NCI-H774 (cell line): ENCODE measurements around the gene TMEM219.
"Not testable (repeated sequence)": the region's sequence is repeated elsewhere in the genome, so short reads cannot be mapped to it uniquely, and the experiment has no call there.

ENCODE experiments used
- DNase-seq: peaks from one replicate; lab custom pipeline; 2025; lab: John Stamatoyannopoulos, UW

TMEM219 gene

GRCh38 chr16:30011714-30012504, 50.0 kb downstream of the TMEM219 start:
- DNase-seq: no peak

- not testable (repeated sequence) for DNase-seq
These were observed 50.7 kb downstream of the TMEM219 start for GRCh38 chr16:30012598-30012997.

DNA sequence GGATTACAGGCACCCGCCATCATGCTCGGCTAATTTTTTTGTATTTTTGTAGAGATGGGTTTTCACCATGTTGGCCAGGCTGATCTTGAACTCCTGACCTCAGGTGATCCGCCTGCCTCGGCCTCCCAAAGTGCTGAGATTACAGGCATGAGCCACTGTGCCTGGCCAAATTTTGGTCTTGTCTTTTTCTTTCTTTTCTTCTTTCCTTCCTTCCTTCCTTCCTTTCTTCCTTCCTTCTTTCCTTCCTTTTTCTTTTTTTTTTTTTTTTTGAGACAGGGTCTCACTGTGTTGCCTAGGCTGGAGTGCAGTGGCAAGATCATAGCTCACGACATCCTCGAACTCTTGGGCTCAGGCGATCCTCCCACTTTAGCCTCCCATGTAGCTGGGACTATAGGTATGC, 53.6 kb downstream of the TMEM219 start:
- DNase-seq: not testable (repeated sequence)

- DNase-seq: no peak
These were observed 54.8 kb downstream of the TMEM219 start for GRCh38 chr16:30016555-30017276.

- DNase-seq: no peak
These were observed 55.4 kb downstream of the TMEM219 start for GRCh38 chr16:30017277-30017656.

- DNase-seq: not testable (repeated sequence)
These were observed 56.1 kb downstream of the TMEM219 start for GRCh38 chr16:30017937-30018336.

- no peak for DNase-seq
These were observed 56.9 kb downstream of the TMEM219 start for GRCh38 chr16:30018731-30019158.
